SW480 (cell line): Measurements from ENCODE around the gene SPEN.
A peak's percentile ranks its signal among the peaks of the same experiment; 100 is the strongest.
"Not testable (repeated sequence)": the region's sequence is repeated elsewhere in the genome, so short reads cannot be mapped to it uniquely, and the experiment has no call there.

ENCODE experiments used
- DNase-seq: peaks from one replicate; pipeline ENCODE4 v3.0.0-alpha.2; 2016; ENCODE audit warnings: low spot score

The SPEN gene

DNA sequence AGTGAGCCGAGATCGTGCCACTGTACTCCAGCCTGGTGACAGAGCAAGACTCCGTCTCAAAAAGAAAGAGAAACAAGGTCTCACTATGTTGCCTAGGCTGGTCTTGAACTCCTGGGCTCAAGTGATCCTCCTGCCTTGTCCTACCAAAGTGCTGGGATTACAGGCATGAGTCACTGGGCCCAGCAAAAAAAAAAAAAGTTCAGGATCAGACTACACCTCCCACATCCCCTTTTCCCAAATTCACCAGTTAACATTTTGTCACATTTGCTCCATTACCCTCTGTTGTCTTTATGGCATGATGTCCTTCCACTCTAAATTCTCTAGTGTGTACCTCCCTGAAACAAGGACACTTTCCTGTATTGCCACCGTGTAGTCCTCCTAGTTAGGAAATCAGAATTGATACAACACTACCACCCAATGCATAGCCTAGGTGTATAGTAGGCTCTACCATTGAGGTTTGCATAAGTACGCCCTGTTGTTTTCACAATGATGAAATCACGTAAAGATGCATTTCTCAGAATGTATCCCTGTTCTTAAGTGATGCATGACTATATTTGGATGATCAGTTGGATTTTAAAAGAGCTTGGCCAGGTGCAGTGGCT is 10.7 kb downstream of the SPEN start:
- no peak for DNase-seq

DNA sequence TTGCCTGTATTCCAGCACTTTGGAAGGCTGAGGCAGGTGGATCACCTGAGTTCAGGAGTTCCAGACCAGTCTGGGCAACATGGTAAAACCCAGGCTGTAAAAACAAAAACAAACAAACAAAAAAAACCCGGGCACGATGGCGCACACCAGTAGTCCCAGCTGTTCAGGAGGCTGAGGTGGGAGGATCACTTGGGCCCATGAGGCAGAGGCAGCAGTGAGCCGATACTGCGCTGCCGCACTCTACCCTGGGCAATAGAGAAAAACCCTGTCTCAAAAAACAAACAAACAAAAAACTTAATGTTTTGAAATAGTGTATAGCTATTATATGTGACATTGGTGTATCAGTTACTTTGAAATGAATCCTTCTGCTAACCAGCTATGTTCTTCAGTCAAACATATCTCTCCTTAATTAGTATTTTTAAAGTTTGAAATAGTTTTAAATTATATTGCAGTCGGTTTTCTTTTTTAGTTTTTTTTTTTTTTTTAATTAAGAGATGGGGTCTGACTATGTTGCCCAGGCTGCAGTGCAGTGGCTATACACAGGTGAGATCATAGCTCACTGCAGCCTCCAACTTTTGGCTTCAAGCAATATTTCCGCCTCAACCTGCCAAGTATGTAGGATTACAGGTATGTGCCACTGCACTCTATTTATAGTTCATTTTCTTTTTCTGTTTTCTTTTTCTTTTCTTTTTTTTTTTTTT is 11.3 kb downstream of the SPEN start:
- no peak for DNase-seq

DNA sequence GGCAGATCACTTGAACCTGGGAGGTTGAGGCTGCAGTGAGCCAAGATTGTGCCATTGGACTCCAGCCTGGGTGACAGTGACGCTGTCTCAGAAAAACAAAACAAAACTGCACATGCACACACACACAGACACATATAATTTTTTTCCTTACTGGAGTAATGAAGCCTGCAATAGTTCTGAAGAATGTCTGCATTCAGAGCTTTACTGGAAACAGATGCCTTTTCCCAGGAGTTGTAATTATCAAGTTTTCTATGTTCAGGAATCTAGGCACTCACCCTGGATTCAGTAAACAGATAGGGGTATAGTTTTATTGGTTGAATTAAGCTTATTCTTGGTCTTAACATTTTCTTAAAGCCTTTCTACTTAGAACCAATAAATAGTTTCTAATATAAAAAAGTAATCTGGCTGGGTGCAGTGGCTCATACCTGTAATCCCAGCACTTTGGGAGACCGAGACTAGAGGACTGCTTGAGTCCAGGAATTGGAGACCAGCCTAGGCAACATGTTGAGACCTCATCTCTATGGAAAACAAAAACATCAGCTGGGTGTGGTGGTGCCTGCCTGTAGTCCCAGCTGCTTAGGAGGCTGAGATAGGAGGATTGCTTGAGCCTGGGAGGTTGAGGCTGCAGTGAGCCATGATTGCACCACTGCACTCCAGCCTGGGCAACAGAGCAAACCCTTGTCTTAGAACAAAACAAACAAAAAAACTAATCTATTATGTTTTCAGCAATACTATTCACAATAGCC is 15.8 kb downstream of the SPEN start:
- DNase-seq: no peak

DNA sequence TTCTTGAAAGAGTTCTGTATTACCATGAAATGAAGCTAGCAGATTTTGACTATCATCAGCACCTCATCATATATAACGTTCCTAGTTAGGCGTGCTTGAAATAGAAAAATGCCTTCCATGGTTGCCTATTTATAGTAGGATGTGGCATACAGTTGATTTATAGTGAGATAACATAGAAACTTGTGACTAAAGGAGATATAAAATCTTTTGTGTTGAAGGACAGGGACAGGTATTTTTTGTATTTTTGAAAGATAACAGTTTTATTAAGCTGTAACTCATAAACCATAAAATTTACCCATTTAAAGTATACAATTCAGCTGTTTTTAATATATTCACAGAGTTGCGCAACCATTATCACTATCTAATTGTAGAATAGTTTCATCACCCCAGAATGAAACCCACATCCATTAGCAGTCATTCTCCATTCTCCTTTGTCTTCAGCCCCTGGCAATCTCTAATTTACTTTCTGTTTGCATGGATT is 19.3 kb downstream of the SPEN start:
- no peak for DNase-seq

DNA sequence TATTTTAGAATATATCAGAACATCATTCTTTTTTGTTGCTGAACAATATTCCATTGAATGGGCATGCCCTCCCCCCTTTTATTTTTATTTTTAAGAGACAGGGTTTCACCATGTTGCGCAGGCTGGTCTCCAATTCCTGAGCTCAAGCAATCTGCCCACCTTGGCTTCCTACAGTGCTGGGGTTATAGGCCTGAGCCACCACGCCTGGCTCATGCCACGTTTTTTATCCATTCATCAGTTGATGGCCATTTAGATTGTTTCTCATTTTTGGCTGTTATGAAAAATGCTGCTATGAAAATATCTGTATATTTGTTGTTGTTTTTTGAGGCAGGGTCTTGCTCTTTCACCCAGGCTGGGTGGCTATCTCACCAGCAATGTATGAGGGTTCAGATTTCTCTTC is 19.8 kb downstream of the SPEN start:
- no peak for DNase-seq

DNA sequence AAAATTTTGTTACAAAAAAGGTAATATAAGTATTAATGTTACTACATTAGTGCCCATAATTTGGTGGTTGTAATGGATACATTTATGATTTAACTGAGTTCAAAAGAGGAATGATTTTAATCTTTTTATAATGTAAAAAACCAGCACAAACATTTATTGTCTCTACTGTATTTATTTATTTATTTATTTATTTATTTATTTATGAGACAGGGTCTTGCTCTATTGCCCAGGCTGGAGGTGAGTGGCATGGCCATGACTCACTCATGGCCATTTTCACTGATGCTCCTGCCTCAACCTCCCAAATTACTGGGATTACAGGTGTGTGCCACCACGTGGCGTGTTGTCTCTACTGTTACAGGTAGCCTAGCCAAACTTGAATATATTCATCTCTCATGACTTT is 21.9 kb downstream of the SPEN start:
- DNase-seq: no peak

DNA sequence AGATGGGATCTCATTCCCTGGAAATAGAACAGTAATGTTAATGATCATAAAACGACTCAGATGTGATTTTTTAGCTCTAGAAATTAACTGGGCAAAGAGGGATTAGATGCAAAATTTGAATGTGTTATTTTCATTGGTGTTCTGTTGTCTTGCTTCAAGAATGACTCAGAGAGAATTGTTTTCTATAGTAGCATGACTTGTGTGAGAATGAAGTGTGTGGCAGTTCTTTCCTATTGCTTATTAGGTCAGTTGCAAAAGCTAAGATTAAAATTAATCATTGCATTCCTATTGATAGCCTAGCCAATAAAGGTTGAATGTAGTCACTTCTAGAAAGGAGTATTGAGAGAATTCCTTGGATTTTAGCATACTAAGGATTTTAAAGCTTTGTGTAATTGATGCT is 22.9 kb downstream of the SPEN start:
- no peak for DNase-seq

DNA sequence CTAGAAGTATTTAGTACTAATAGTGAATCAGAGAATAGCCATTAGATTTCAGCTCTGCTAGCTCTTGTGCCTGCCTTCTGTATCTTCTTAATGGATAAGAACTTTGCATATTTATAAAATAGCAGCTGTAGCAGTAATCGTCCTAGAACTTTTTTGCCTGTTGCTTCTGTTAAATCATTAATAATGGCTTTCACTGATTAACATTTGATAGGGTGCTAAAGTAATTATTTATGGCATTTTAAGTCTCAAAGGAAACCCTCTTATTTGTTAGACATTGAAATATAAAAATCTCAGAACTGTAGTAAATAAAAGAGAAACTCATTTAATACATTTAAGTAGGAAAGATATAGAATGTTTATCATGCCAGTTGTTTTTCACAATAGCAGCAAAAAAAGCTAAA is 27.0 kb downstream of the SPEN start:
- DNase-seq: no peak

DNA sequence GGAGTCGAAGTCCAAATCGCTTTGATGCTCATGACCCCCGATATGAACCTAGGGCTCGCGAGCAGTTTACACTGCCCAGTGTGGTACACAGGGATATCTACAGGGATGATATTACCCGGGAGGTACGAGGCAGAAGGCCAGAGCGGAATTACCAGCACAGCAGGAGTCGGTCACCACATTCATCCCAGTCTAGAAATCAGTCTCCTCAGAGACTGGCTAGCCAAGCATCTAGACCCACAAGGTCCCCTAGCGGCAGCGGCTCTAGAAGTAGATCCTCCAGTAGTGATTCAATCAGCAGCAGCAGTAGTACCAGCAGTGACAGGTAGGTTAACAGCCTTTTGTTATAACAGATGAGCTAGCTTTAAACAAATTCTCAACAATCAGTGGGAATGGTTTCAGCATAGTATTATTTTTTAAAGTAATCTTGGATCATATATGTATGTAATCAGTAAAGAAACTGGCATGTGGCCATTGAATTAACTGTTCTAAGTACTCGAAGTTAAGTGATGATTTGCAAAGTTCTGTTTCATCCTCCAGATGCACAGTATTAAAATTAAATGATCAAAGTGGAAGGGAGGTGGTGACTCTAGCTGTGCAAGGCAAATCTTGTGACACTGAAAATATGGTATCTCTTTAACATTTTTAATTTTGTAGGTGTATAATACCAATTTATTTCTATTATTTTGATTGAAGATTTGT is 29.0 kb downstream of the SPEN start:
- DNase-seq: no peak

DNA sequence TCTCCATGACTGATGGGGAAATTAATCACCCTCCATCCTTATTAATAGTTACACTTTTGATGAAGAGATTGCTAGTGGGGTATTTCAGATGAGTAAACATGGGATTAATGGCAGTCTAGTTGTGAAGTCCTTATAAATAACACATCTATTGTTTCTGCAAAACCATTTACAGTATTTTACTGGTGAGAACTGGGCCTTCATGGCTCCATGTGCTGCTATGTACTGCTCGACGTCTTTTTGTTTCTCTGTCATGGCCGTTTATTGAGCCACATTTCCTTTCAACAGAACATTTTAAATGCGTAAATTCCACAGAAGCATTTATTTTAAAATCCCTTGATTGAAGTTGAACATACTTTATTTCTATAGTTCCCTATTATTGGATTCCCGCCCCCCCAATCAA is 34.5 kb downstream of the SPEN start:
- no peak for DNase-seq

DNA sequence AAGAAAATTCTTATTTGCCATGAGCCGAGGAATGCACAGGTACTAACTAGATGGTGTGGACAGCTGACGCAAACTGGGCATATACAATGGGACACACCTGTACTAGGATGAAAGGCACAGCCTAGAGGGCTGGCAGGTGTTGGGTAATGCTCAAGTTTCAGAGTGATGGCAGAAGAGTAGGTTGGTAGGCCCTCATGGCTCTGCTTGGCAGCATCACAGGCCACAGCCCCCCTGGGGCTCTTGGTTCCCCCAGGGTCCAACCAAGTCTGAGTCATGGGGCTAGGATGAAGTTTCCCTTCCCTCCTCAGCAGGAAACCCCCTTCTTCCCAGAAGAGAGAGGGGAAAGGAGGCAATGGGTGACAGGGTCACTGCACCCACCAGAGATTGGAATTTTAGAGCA is 35.2 kb downstream of the SPEN start:
- DNase-seq: no peak

DNA sequence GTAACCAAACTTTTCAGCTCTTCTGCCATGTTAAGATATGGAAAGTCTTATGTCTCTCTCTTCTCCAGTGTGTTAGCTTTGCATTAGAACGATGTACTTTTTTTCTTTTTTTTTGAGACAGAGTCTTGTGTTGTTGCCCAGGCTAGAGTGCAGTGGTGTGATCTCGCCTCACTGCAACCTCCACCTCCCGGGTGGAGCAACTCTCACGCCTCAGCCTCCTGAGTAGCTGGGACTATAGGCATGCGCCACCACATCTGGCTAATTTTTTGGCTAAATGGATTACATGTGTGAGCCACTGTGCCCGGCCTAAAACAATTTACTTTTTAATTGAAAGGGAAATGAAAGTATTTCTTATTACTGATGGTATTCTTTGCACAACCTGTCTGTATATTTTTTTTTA is 35.8 kb downstream of the SPEN start:
- DNase-seq: no peak

DNA sequence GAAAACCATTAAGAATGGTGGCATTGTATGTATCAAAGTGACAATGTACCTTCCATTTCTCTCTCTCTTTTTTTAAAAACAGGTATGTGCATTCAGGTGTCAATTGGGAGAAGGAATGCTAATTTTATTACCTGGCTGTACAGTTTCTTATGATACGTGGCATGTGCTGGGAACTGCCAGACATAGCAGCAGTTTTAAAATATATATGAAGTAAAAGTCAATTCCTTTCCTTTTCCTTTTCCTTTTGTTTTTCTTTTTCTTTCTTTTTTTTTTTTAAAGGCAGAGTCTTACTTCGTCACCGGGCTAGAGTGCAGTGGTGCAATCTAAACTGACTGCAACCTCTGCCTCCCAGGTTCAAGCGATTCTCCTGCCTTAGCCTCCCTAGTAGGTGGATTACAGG is 37.0 kb downstream of the SPEN start:
- no peak for DNase-seq

DNA sequence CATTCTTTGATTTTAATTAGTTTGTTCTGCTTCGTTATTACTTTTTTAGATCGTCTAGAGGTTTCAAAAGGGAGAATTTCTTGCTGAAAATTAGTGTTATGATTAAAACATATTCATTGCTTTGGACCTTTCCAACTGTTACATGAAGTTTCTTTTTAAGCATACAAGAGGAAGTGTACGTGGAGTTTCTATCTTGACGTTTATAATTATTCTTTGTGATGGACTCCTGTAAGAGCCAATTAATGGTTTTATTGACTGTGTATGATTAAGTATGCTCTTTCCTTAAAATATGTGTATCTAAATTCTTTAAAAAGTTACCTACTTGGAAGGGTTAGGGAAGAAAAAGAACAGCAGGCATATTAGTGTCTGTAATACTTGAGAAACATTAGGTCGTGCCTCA is 37.8 kb downstream of the SPEN start:
- DNase-seq: no peak

DNA sequence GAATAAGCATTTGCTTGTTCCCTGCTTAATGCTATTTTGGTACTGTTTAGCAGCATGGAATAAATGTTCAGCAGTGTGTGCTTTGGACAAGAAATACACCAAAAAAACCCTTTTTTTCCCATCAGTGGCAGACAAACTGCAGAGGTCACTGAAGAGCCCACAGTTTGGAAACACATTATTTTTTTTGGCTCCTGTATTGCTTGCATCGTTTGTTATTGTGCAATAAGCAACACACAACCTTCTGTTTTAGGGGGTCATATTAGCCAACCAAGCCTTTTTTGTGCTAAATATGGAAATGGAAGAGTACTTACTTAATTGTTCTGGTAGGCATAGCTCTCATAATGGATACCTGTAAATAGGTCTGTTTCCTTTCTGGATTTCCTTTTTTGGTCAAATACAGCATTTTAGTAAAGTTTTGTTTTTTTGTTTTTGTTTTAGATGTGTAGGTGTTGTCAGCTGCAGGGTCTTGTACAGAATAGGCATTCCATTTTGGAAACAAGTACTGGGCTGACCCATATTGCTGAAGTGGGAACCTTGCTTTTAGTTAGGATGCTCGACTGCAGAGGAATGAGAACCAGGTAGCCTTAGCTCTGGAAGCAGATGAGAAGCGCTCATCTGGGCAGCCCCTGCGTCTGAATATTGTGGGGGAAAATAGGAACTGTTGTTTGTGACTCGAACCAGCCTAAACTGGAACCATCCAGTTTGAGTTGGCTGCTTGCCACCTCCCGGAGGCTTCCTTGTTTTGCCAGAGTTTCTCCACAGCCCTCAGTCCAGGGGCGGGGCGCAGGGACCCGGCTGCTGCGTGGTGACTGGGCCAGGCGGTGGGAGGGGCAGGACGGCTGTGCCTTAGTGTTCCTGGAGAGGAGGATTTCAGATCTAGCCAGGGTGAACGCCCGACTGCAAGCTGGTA is 38.4 kb downstream of the SPEN start:
- DNase-seq: peak; percentile 85

DNA sequence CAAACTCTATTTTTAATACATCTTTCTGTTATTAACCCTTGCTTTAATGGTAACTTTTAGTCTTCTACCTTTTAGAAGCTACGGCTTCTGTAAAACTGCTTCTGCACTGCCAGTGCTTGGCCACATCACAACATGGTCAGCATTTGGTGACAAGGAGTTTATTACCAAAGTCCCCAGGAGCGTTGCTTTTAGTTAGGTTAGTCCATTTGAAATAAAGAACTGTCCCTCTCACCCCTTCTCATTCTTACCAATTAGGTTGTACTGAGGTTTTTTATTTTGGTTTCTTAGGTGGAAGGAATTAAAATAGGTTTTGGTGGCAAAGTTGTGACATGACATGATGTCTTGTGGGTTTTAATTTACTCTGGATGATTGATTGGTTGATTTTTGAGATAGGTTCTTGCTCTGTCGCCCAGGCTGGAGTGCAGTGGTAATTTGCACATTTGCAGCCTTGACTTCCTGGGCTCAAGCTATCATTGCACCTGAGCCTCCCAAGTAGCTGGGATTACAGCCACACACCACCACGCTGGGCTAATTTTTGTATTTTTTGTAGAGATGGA is 39.2 kb downstream of the SPEN start:
- no peak for DNase-seq

DNA sequence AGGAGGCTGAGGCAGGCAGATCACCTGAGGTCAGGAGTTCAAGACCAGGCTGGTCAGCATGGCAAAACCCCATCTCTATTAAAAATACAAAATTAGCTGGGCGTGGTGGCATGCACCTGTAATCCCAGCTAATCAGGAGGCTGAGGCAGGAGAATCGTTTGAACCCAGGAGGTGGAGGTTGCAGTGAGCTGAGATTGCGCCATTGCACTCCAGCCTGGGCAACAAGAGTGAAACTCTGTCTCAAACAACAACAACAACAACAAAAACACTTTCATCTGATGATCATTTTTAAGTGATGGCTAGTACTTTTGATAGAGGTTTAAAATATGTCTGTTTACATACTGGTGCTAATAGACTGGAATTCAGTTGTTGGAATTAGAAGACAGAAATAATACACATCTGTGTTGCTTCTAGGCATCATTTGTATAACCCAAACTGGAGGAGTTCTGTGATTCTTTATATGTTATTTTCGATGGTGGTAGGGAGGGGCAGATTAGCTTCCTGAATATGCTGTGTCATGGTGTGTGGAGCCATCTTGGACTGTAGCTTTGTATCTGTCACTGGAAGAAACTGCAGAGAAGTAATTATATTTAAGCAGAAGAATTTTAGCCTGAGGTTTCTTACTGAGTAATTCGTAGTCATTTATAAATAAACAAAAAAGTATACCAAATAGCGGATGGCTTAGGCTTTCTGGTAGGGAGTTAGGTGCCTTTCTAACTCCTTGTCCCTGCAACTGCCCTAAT is 45.5 kb downstream of the SPEN start:
- not testable (repeated sequence) for DNase-seq

DNA sequence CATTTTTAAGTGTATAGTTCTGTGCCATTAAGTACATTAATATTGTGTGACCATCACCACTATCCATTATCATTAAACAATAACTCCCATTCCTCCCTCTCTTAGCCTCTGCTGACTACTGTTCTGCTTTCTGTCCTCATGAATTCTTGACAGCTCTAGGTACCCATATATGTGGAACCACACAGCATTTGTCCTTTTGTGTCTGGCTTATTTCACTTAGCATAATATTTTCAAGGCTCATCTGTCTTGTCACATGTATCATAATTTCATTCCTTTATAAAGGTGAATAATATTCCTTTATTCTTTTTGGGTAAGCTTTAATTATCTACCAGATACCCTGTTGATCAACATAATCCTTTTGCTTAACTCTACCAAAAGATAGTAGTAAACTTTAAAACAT is 47.7 kb downstream of the SPEN start:
- no peak for DNase-seq

DNA sequence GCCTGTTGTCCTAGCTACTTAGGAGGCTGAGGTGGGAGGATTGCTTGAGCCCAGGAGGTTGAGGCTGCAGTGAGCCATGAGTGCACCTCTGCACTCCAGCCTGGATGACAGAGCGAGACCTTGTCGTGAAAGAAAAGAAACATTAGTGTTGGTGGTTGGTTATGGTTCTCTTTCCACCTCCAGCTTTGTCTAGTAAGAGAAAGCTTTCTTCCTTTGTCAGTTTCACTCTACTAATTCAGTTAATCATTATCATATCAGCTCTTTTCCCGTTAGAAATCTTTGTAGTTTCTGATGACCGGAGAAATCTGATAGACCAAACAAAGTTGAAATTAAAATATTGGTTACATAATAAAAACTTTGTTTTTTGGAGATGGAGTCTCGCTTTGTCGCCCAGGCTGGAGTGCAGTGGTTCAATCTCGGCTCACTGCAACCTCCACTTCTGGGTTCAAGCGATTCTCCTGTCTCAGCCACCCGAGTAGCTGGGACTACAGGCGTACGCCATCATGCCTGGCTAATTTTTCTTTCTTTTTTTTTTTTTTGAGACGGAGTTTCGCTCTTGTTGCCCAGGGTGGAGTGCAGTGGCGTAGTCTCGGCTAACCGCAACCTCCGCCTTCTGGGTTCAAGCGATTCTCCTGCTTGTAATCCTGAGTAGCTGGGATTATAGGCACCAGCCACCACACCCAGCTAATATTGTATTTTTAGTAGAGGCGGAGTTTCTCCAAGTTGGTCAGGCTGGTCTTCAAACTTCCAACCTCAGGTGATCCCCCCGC is 49.5 kb downstream of the SPEN start:
- DNase-seq: not testable (repeated sequence)

DNA sequence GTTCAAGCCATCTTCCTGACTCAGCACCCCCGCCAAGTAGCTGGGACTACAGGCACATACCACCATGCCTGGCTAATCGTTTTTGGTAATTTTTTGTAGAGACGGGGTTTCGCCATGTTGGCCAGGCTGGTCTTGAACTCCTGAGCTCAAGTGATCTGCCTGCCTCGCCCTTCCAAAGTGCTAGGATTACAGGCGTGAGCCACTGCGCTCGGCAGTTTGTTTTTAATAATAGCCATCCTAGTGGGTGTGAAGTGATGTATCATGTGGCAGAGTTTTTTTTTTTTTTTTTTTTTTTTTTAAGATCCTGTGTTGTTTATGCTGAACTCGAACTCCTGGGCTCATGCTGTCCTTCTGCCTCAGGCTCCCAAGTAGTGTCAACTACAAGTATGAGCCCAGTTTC is 51.8 kb downstream of the SPEN start:
- no peak for DNase-seq
